GM19467 (cell line): Measurements from ENCODE around the gene CLPTM1L.
"Not testable (repeated sequence)": the region's sequence is repeated elsewhere in the genome, so short reads cannot be mapped to it uniquely, and the experiment has no call there.

Source experiments
- ATAC-seq: cut with Tn5 transposase; IDR thresholded peaks from one replicate; pipeline ENCODE4 v1.9.1; 2021; ENCODE audit warnings: mild to moderate bottlenecking, moderate library complexity; ENCODE audit not compliant: unreplicated experiment

CLPTM1L gene

DNA sequence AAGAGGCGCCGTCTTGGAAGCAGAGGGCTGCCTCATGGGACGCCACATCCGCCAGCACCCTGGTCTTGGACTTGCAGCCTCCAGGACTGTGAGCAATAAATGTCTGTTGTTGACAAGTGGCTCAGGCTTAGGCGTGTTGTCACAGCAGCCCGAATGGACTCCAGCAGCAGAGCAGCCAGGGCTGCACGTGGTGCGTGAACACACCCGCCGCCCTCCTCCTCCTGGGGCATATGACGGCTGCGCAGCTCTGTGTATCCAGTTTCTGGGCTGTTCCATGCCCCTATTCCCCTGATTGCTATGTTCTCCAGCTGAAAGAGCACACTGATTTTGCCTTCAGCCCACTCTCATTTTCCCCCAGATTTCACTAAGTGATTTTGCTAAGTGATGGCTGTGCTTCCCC is 36.0 kb upstream of the CLPTM1L start:
- ATAC-seq: no peak

DNA sequence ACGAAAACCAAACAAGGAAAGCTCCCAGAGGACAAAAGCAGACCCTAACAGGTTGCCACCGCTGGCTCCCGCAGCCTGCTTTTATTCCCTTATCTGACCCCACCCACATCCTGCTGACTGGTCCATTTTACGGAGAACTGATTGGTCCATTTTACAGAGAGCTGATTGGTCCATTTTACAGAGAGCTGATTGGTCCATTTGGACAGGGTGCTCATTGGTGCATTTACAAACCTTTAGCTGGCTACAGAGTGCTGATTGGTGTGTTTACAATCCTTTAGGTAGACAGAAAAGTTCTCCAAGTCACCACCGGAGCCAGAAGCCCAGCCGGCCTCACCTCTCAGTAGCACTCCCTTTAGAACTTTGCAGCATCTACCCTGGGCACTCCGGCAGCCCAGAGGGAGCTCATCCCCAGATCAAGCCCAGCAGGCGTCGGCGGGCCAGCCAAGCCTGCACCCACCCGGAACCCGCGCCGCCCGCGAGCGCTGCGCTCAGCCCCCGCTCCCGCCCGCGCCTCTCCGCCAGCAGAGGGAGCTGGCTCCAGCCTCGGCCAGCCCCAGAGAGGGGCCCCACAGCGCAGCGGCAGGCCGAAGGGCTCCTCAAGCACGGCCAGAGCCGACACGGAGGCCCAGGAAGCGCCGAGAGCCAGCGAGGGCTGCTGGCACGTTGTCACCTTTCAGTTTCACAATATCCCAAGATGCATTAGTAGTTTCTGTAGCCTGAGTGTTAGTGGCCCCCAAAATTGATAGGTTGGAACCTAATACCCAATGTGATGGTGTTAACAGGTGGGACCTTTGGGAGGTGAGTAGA is 35.3 kb upstream of the CLPTM1L start:
- ATAC-seq: no peak

DNA sequence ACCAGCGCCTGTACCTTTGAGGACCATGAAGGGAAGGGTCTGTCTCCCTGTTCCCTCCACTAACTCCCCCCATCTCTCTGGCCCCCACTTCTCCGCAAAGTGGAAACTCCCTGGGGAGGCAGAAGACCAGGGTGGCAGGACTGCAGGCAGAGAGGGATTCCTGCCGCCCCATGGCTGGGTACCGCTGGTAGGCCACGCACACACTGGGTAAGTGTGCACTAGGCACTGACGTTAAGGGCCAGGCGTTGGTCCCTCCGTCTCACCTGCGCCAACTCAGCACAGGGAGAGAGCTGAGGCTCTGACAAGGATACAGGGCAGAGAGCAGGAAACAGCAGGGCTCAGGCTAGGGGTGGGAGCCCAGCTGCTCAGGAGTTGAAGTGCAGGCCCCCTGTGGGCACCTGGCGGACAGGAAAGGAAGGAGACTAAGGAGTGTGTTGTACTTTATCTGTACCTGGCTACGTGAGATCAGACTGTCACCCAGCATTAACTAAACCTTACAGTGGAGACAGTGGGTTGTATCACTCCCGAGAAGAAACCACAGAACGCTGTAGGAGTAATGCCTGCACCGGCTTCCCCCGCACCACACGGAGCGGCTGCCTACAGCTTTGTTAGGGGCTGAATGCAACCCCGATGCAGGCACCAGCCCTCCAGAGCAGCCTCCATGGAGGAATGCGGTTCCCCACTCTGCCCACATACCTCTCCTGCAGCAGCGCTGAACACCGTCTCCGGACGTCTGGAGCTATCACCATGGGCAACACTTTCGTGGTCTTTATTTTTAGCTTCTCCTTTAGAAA is 34.2 kb upstream of the CLPTM1L start:
- no peak for ATAC-seq

DNA sequence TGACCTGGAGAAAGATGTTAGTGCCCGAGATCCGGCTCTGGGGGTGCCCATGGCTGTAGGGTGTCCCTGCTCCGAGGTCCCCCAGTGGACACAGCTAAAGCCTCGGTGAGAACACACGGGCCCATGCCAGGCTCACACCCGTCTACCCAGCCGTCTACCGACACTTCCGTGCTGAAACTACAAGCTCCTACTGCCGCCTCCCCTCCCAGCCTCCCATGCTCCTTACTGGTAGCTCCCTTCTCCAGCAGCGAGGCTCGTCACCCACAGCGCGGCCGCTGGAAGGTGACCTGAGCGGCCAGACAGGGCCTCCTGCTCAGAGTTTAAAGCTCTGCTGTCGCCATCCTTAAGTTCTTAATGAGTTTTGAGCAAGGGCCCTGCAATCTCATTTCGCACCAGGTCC is 33.2 kb upstream of the CLPTM1L start:
- no peak for ATAC-seq

DNA sequence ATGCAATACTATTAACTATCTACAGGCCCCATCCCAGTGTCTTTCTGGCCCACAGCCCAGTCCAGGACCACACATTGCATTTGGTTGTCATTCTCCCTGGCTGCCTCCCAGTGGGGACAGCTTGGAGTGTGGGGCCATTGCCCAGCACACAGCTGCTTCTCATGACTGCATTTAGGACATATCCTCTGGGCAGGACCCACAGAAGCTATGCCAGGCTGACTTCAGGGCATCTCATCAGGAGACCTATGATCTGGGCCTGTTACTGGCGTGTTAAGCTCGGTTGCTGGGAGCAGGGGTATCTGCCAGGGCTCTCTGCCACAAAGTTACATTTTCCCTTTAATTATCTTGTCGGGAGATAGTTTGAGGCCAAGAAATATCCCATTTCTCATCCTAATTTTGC is 32.1 kb upstream of the CLPTM1L start:
- no peak for ATAC-seq

DNA sequence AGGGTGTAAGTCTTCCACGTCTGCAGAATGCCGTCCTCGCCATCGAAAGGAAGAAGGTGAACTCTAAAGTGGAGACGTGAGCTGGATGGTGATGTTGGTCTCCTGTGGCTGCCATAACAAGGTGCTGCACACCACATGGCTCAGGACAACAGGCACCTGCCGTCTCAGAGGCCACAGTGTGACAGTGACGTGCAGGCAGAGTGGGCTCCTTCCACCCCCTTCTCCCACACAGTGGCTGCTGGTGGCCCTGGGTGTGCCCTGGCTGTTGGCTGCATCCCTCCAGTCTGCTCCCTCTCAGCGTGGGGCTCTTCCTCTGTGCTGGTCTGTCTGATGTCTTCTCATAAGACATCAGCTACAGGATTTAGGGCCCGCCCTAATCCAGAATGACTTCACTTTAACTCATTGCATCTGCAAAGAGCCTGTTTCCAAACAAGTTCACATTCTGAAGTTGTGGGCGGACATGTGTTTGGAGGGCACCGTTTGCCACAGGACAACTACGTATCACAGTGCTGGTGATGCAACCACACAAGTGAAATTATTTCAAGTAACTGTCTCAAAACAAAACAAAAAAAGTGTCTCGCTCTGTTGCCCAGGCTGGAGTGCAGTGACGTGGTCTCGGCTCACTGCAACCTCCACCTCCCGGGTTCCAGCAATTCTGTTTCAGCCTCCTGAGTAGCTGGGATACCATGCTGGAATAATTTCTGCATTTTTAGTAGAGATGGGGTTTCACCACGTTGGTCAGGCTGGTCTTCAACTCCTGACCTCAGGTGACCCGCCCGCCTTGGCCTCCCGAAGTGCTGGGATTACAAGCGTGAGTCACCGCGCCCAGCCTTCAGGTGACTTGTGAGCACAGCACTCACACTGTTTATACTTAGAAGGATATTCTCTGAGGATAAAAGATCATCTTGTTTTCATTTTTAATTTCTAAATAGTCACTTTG is 31.2 kb upstream of the CLPTM1L start:
- no peak for ATAC-seq

DNA sequence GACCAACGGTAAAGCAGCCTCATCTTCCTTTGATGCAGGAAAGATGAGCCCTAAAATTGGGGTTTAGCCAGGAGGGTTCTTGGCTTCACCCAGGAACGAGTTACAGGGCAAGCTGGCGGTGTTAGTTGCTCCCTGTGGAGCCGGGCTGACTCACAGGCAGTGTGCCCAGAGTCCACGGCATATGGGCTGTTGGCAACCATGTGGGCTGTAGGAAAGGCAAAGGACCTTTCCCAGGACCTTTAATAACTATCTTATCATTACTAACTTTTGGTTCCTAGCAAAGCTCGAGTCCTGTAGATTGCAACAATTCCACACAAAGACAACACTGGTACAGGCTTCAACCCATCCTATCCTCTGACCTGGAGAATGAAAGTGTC is 29.8 kb upstream of the CLPTM1L start:
- ATAC-seq: no peak

DNA sequence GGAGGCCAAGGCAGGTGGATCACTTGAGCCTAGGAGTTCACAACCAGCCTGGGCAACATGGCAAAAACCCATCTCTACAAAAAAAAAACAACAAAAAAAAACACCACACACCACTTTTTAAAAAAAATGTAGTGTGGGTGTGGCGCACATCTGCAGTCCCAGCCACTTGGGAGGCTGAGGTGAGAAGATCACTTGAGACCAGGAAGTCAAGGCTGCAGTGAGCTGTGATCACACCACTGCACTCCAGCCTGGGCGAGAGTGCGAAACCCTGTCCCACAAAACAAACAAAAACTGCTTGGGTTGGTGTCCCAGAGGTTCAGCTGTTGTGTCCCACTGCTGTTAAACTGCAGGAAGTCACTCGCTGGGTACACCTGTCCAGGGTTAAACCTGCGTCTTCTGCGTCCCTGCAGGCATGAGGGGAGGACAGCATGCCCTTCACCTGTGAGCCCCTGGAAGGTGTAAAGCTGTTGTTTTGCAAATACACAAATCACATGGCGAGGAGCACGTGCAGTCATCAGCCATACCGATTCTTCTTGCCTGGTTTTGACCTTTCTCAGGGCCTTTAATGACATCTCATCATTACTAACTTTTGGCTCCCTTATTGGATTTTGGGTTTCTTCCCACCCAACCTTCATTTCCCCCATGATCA is 29.3 kb upstream of the CLPTM1L start:
- ATAC-seq: no peak

DNA sequence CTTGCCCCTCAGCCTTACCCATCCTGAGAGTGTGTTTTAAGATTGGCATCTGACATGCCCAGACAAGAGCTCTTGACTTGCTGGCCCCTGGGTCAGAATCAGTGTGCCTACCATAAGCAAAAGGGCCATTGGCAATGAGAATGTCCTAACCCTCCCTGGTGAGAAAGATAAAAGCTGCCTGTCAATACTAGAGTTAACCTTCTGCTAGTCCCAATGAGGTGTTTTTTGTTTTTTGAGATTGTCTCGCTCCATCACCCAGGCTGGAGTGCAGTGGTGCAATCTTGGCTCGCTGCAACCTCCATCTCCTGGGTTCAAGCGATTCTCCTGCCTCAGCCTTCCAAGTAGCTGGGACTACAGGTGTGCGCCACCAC is 27.1 kb upstream of the CLPTM1L start:
- ATAC-seq: not testable (repeated sequence)

DNA sequence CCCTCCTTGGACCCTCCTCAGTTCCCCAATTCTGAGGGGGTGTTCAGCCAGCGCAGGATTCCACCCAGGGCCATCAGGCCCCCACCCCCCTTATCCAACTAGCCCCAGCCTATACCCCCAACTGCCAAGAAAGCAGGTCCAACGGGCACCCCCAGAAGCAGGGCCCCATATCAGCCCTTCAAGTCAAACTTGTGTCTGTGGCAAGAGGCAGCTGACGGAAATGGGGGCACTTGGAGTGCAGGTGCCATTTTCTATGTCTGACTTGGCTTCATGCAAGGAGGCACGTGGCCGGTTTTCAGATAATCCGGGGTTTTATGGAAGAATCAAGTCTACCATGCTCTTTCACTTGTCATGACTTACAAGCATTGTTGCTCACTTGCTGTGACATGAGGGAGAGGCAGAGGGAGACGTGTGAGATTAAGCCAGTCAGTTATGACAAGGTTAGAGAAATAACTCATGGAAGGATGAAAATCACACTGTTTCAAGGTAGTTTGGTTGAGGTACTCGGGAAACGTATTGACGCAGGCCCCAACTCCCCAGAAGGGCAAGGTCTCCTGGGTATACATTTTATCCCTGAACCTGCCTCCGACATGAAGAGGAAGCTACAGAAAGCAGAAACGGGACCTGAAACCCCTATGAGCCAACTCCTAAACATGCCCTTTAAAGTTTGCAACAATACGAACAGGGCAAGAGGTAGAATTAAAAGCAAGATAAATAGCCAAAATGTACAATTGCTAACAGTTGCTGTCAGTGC is 26.5 kb upstream of the CLPTM1L start:
- no peak for ATAC-seq

DNA sequence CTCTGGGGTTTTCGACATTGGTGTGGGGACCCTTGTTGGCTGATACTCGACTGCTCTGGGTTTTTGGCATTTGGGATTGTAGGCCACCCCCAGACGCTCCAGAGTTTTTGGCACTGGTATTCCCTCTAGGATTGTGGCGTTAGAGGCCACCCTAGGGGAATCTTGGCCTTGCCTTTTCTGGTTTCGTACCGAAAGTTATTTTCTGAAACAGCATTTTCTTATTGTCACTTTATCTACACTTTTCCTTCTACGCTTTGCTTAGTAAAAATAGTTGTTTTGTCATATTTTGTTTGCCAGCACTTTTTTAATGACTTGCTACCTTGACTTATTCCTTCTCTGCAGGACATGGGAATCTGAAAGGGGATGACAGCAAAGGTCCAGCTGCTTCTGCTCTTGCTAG is 25.1 kb upstream of the CLPTM1L start:
- ATAC-seq: no peak

DNA sequence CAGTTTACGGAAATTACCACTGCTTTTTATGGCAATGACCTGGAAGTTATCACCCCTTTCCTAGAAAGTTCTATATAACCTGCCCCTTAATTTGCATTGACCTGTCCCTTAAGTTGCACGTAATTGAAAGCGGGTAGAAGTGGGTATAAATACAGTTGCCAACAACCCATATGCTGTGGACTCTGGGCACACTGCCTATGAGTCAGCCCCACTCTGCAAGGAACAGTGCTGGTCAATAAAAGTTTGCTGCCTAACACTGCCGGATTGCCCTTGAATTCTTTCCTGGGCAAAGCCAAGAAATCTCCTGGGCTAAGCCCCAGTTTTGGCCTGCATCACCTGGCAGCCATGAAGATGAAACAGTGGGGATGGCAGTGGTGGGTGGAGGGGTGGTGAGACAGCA is 23.9 kb upstream of the CLPTM1L start:
- no peak for ATAC-seq

DNA sequence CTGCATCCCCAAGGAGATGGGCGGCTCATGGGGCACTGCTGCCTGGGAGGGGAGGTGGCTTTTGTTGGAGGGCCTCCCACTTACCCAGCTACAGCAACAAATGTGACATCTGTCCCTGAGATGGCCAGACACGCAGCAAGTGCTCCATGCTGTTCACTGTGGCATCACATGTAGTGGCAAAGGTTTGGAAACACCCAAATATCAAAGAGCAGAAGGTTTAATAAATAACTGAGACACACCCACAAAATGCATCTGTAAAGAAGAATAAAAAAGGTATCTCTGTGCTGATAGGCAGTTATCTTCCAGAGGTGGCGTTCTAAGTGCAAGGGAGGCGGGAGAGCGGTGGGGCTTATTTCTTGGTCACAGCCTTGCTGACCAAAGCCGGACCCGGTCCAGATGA is 23.3 kb upstream of the CLPTM1L start:
- ATAC-seq: no peak

DNA sequence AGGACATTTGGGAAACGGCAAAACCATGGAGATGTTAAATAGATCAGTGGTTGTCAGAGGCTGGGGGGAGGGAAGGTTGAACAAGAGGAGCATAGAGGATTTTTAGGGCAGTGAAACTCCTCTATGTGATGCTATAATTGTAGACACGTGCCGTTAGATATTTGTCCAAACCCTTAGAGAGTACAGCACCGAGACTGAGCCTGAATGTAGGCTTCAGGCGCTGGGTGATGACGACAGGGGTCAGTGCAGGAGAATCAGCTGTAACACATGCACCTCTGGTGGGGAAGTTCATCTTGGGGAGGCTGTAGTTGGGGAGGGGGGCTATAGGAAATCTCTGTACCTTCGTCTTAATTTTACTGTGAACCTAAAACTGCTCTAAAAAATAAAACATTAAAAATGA is 22.2 kb upstream of the CLPTM1L start:
- no peak for ATAC-seq

DNA sequence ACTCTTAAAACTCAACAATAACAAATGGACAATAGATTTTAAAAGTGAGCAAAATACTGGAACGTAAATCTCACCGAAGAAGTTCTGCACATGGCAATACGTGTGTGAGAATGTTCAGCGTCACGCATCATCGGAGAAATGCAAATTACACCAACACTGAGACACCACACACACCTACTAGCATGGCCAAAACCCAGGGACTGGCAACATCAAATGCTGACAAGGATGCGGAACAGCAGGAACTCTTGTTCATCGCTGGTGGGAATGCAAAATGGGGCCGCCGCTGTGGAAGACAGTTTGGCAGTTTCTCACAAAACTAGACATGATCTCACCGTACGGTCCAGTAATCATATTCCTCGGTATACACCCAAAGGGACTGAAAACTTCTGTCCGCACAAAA is 21.6 kb upstream of the CLPTM1L start:
- ATAC-seq: no peak

DNA sequence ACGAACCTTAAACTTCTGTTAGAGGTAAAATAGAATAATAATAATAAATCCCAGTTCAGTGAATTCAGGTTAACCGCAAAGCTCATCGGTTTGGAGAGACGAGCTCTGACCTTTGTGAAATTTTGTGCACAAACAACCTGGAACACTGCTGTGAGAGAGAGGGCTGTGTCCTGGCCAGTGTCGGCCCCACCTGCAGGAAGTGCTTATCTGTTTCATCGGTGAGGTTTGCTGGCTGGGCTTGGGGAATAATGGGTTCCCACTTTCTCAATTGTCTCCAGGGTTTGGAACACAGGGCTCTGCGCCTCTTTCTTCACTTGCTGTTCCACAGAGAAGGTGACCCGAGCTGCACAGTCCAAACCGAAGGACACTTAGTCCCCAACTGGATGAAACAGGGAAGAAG is 19.3 kb upstream of the CLPTM1L start:
- ATAC-seq: no peak

DNA sequence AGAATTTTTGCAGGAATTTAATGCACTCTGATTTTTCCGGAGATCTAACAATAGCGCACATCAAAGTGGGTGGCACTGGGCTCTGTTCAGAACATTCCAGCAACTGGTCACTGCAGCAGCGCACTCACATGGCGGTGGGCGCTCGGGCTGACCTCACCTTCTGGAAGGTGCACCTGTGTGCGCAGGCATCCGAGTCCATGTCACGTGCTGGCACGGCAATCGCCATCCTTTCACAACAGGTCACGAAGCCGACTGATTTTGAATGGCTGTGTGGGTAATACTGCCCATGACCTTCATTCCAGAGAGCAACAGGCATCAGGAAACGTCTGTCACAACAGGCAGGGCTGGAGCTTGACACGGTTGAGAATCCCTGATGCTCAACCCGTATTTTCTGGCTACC is 18.7 kb upstream of the CLPTM1L start:
- no peak for ATAC-seq

DNA sequence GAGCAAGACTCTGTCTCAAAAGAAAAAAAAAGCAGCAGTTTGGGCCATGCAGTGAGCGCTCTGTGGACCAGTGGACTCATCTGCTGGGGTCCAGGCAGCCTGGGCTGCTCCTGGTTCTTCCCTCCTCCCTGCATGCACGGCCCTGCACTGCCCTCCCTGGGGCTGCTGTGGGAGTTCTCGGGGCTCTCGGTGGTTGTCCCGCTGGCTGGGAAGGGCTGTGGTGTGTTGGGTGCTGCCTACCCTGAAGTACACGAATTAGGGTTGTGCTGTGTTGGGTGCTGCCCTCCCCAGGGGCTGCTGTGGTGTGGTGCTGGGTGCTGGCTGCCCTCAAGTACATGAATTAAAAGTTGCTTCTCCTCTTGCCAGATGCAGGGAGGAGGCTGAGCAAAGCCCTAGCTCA is 18.3 kb upstream of the CLPTM1L start:
- no peak for ATAC-seq

DNA sequence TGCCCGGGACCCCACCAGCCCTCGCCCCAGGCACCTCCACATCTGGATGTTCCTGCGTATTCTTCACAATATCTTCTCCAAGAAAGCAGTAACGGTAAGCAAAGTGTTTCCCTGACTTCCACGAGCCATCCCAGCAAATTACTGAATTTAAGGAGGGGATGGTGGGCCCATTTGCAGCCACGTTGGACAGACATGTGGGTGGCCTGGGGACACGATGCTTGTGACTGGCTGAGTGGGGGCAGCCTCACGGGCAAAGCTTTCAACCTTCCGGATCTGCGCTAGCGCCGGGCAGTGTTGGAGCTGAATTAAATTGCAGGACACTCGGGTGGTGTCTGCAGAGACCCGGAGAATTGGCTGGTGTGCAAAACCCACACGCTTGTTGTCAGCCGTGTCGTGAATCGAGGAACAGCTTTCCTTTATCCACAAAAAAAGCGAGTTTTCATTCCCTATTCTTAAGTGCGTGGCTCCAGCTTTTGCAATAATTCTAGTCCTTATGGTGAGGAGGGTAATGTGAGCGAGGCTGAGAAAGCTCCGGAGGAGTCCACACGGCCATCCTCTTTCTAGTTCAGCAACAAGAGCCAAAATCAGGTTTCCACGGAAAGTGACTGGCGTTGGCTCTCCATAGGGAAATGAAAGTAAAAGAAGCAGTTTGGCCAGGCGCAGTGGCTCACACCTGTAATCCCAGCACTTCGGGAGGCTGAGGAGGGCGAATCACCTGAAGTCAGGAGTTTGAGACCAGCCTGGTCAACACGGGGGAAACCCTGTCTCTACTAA is 17.5 kb upstream of the CLPTM1L start:
- ATAC-seq: no peak
